PC-3 (cell line): ENCODE measurements around the gene BCL2L11. TPM values are rescaled to one million over a fixed set of nuclear protein-coding genes. Genes with fewer than 3 reads are reported as not detected.

Experiments used
- ATAC-seq: fragments of 200-7000 bp; cut with Tn5 transposase; 2 replicates; pipeline ENCODE4 v1.9.1; 2020; ENCODE audit warnings: mild to moderate bottlenecking, moderate library complexity
- BruUV-seq: library from RNA; stranded (reverse); fragments of 400-500 nt; replicated peaks from 2 replicates; lab custom pipeline; 2021; lab: Mats Ljungman, UMichigan
- CTCF ChIA-PET: fragments of 300-600 bp; sonication (Branson Sonifier 250); formaldehyde crosslinking; loops from one replicate; lab custom pipeline; 2022; ENCODE audit warnings: antibody characterized with exemption; lab: Charles Lee
- POLR2A ChIA-PET: fragments of 300-600 bp; sonication (Branson Sonifier 250); formaldehyde crosslinking; loops from one replicate; lab custom pipeline; 2022; ENCODE audit warnings: antibody characterized with exemption; ENCODE audit not compliant: unreplicated experiment; lab: Charles Lee
- DNase-seq: peaks from one replicate; pipeline ENCODE4 v3.0.0-alpha.2; 2015
- H2AFZ ChIP-seq: fragments of 300-600 bp; sonication (generic); 2 replicates; pipeline ENCODE4 v1.6.0; 2016; ENCODE audit warnings: antibody characterized with exemption, low read length
- H3F3A ChIP-seq: fragments of 300-600 bp; sonication (generic); one replicate; pipeline ENCODE4 v1.6.0; 2017; ENCODE audit warnings: antibody characterized with exemption, low read length, control low read depth, mild to moderate bottlenecking; ENCODE audit not compliant: unreplicated experiment
- H3K27ac ChIP-seq: fragments of 300-600 bp; sonication (generic); 2 replicates; pipeline ENCODE4 v1.5.1; 2016; ENCODE audit warnings: mild to moderate bottlenecking, low read length
- H3K27me3 ChIP-seq: fragments of 300-600 bp; sonication (generic); 2 replicates; pipeline ENCODE4 v1.6.1; 2016; ENCODE audit warnings: low read length, mixed read lengths
- H3K36me3 ChIP-seq: fragments of 300-600 bp; sonication (generic); 2 replicates; pipeline ENCODE4 v1.6.1; 2016; ENCODE audit warnings: low read depth, mixed run types, low read length, mixed read lengths
- H3K4me1 ChIP-seq: fragments of 300-600 bp; sonication (generic); 2 replicates; pipeline ENCODE4 v1.5.1; 2016; ENCODE audit warnings: low read length; ENCODE audit not compliant: insufficient read depth
- H3K4me2 ChIP-seq: fragments of 300-600 bp; sonication (generic); 2 replicates; pipeline ENCODE4 v1.6.0; 2016; ENCODE audit warnings: low read length
- H3K4me3 ChIP-seq: fragments of 300-600 bp; sonication (generic); 2 replicates; pipeline ENCODE4 v1.5.1; 2016; ENCODE audit warnings: mild to moderate bottlenecking, low read length, mixed read lengths
- H3K79me2 ChIP-seq: fragments of 300-600 bp; sonication (generic); 2 replicates; pipeline ENCODE4 v1.6.1; 2017; ENCODE audit warnings: low read length, mixed read lengths
- H3K9ac ChIP-seq: fragments of 300-600 bp; sonication (generic); 2 replicates; pipeline ENCODE4 v1.6.0; 2016; ENCODE audit warnings: mild to moderate bottlenecking, low read length
- H3K9me2 ChIP-seq: fragments of 300-600 bp; sonication (generic); replicated peaks from 2 replicates; pipeline ENCODE4 v1.6.1; 2016; ENCODE audit warnings: mixed run types, low read length, mixed read lengths
- H3K9me3 ChIP-seq: fragments of 300-600 bp; sonication (generic); 2 replicates; pipeline ENCODE4 v1.6.1; 2016; ENCODE audit warnings: low read length, mixed read lengths
- H4K20me1 ChIP-seq: fragments of 300-600 bp; sonication (generic); 2 replicates; pipeline ENCODE4 v1.6.1; 2016; ENCODE audit warnings: low read length, mixed read lengths
- EZH2 ChIP-seq: fragments of 300-600 bp; sonication (generic); IDR thresholded peaks from one replicate; pipeline ENCODE4 v1.6.1; 2017; ENCODE audit warnings: antibody characterized with exemption, mild to moderate bottlenecking, low read length; ENCODE audit not compliant: unreplicated experiment
- EZH2phosphoT487 ChIP-seq: fragments of 300-600 bp; sonication (generic); IDR thresholded peaks from 2 replicates; pipeline ENCODE4 v1.6.1; 2018; ENCODE audit warnings: mild to moderate bottlenecking, antibody characterized with exemption, low read length, borderline replicate concordance
- intact Hi-C: fragments of 100-400 bp; cut with micrococcal nuclease; formaldehyde crosslinking; loops from 2 replicates; pipeline ENCODE4 v1.9.0; 2023
- total RNA-seq: library from RNA; depleted of rRNA; stranded (reverse); fragments of >200 nt; gene quantifications from 2 replicates; pipeline ENCODE4 v1.2.3, GENCODE V29; 2014
- TF ChIP-seq, protein P1 (sequence below): fragments of 300-600 bp; sonication (generic); conservative IDR thresholded peaks from 2 replicates; pipeline ENCODE4 v1.5.1; 2017; ENCODE audit warnings: antibody characterized with exemption, low read depth, mild to moderate bottlenecking, low read length

BCL2L11 gene
- total RNA-seq, 1 experiment from 2014 or later: 11.3 TPM

DNA sequence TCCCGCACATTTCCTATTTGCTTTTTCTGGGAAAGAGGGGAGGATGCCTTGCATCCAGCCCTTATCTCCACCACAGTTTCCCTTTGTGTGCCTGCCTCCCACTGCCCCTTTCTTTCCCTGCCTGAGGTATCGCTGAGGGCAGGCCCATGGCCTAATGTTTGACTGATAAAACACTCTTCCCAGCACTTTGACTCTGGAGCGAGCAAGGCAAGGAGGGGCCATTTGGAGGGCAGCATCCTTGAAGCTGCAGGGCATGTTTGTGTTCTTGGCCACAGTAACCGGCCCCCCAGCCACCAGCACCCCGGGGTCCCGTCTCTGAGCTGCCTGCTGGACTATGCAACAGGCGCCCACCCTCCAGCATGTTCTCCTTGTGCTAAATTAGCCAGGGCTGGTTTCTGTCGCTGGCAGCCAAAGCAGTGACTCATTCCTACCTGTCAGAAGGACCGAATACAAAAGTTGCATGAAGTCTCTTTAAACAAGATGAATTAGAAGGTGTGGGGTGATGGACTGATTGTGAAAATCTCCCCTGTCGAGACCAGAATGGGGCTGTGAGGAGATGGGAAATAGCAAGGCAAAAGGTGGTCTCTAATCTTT, 50.7 kb downstream of the BCL2L11 start:
- DNase-seq (peak; percentile 62), ATAC-seq (peak; percentile 37; the same call in 1 of the 2 replicates)
- Histone ChIP-seq H3K9ac (no peak overlapping the region), H4K20me1 (no peaks in the 10 kb centered on the region), H3K27ac (no peak overlapping the region), H3K4me3 (no peak overlapping the region), H3K4me2 (no peak overlapping the region; the same call in 1 of the 2 replicates), H2AFZ (no peak overlapping the region), H3F3A (no peaks in the 10 kb centered on the region), H3K27me3 (no peaks in the 10 kb centered on the region), H3K9me3 (no peaks in the 10 kb centered on the region), H3K4me1 (peaks cover 31% of the 10 kb centered on the region), H3K79me2 (no peaks in the 10 kb centered on the region), H3K36me3 (0 out of 2 replicates have a peak, but pooled peaks cover under 1% of the 10 kb centered on the region), H3K9me2 (no peaks in the 10 kb centered on the region)
- ChIA-PET POLR2A (no interaction called here), CTCF (no interaction called here)
- no TSS peak for BruUV-seq
- no peak for TF ChIP-seq EZH2
- TF ChIP-seq, protein P1, sequence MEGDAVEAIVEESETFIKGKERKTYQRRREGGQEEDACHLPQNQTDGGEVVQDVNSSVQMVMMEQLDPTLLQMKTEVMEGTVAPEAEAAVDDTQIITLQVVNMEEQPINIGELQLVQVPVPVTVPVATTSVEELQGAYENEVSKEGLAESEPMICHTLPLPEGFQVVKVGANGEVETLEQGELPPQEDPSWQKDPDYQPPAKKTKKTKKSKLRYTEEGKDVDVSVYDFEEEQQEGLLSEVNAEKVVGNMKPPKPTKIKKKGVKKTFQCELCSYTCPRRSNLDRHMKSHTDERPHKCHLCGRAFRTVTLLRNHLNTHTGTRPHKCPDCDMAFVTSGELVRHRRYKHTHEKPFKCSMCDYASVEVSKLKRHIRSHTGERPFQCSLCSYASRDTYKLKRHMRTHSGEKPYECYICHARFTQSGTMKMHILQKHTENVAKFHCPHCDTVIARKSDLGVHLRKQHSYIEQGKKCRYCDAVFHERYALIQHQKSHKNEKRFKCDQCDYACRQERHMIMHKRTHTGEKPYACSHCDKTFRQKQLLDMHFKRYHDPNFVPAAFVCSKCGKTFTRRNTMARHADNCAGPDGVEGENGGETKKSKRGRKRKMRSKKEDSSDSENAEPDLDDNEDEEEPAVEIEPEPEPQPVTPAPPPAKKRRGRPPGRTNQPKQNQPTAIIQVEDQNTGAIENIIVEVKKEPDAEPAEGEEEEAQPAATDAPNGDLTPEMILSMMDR: no peak
- no peak for TF ChIP-seq EZH2phosphoT487
- intact Hi-C loops: no loop called here

DNA sequence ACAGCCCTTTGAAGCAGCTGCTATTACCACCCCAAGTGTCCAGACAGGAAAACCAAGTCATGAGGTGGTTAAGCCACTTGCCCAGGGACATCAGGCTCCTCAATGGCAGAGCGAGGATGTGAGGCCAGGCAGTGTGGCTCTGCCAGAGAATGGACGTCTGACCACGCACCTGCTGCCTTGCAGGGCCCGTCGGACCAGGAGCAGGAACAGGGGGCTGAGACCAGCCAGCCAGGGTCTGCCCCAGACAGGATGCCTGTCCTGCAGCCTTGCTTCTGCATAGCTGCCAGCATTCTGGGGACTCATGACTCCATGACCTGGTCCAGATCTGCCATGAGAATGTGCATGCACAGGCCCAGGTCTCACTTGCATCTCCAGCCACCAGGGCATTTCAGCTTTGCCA, 52.0 kb downstream of the BCL2L11 start:
- CTCF ChIA-PET: no interaction called here
- Histone ChIP-seq H4K20me1 (no peaks in the 10 kb centered on the region), H3K27ac (no peak overlapping the region), H3K9me3 (no peaks in the 10 kb centered on the region), H3K36me3 (no peaks in the 10 kb centered on the region), H3F3A (no peaks in the 10 kb centered on the region), H3K27me3 (no peaks in the 10 kb centered on the region), H3K4me2 (no peak overlapping the region), H2AFZ (no peak overlapping the region), H3K9me2 (no peaks in the 10 kb centered on the region), H3K9ac (no peak overlapping the region), H3K79me2 (no peaks in the 10 kb centered on the region), H3K4me3 (no peak overlapping the region), H3K4me1 (peaks cover 27% of the 10 kb centered on the region)
- POLR2A ChIA-PET: no interaction called here
- ATAC-seq (no peak), DNase-seq (no peak)
- BruUV-seq: no TSS peak
- intact Hi-C loops: no loop called here
- TF ChIP-seq EZH2phosphoT487: no peak
- TF ChIP-seq EZH2: no peak
- TF ChIP-seq, protein P1: no peak

GRCh38 chr2:111173338-111173737, 52.6 kb downstream of the BCL2L11 start:
- Histone ChIP-seq H3K9me3 (no peaks in the 10 kb centered on the region), H4K20me1 (no peaks in the 10 kb centered on the region), H3K36me3 (no peaks in the 10 kb centered on the region), H3K9me2 (no peaks in the 10 kb centered on the region), H3K4me3 (no peak overlapping the region), H3K9ac (no peak overlapping the region), H3K27ac (no peak overlapping the region), H3K4me2 (no peak overlapping the region), H3K79me2 (no peaks in the 10 kb centered on the region), H3K27me3 (no peaks in the 10 kb centered on the region), H3F3A (no peaks in the 10 kb centered on the region), H3K4me1 (peaks cover 20% of the 10 kb centered on the region), H2AFZ (no peak overlapping the region)
- no TSS peak for BruUV-seq
- ChIA-PET CTCF (no interaction called here), POLR2A (no interaction called here)
- intact Hi-C loops: no loop called here
- DNase-seq: no peak
- ATAC-seq: no peak
- TF ChIP-seq EZH2phosphoT487 (no peak), EZH2 (no peak)
- TF ChIP-seq, protein P1: no peak
